K562 (cell line): ENCODE data around the gene MATCAP1. TPM values are rescaled to one million over a fixed set of nuclear protein-coding genes. Genes with fewer than 3 reads are reported as not detected.

Source experiments
- ATAC-seq: fragments of 200-7000 bp; cut with Tn5 transposase; 3 replicates; pipeline ENCODE4 v1.9.1; 2020; ENCODE audit warnings: moderate library complexity
- BruUV-seq: library from RNA; stranded (reverse); fragments of 400-500 nt; replicated peaks from 2 replicates; lab custom pipeline; 2021; lab: Mats Ljungman, UMichigan
- CTCF ChIA-PET: fragments of 300-600 bp; formaldehyde crosslinking; extraction: SDS; loops from one replicate; lab custom pipeline; 2021; ENCODE audit warnings: low intra/inter-chr PET ratio; lab: Yijun Ruan, JAX
- POLR2A ChIA-PET: fragments of 300-600, 350-650 bp; sonication (Branson Sonifier 250); formaldehyde crosslinking; extraction: SDS; loops from one replicate; lab custom pipeline; 2021; ENCODE audit warnings: antibody characterized with exemption, inconsistent platforms; lab: Yijun Ruan, JAX
- DNase-seq, 4 experiments: peaks; one replicate each; pipeline versions ENCODE4 v3.0.0 to v3.0.0-alpha.2; 2011 to 2018; ENCODE audit warnings: low spot score in 3 of 4, mixed read lengths in 3 of 4; ENCODE audit errors: extremely low read depth in 1 of 4
- FAIRE-seq: peaks from 2 replicates; lab custom pipeline; 2011; peaks lifted over from hg19 to GRCh38; lab: Jason Lieb, UNC
- H2AFZ ChIP-seq: 2 replicates; pipeline ENCODE4 v1.6.0; 2011; ENCODE audit warnings: low read depth, low read length, control low read depth, inconsistent platforms
- H3K27ac ChIP-seq: fragments of 200-600 bp; 3 replicates; pipeline ENCODE4 v1.8.0; 2011; ENCODE audit warnings: low read depth, mild to moderate bottlenecking, control low read depth, inconsistent platforms, low read length, moderate library complexity, mixed read lengths; ENCODE audit errors: extremely low read depth
- H3K27me3 ChIP-seq, 2 experiments: fragments of 300-600 bp in 1 of 2; 2 replicates in 1 of 2; 3 replicates in 1 of 2; pipeline versions ENCODE4 v1.6.0 to v1.8.0; 2011; ENCODE audit warnings: inconsistent platforms in 2 of 2, low read length in 2 of 2, mild to moderate bottlenecking in 1 of 2, mixed read lengths in 1 of 2, moderate library complexity in 1 of 2; ENCODE audit not compliant: control insufficient read depth in 2 of 2, insufficient read depth in 2 of 2
- H3K36me3 ChIP-seq: fragments of 300-600 bp; 3 replicates; pipeline ENCODE4 v1.8.0; 2011; ENCODE audit warnings: mild to moderate bottlenecking, low read length, inconsistent platforms; ENCODE audit not compliant: control insufficient read depth, insufficient read depth
- H3K4me1 ChIP-seq, 2 experiments: fragments of 200-600 bp in 1 of 2; replicated peaks in 1 of 2; 2 replicates in 1 of 2; 3 replicates in 1 of 2; pipeline versions ENCODE4 v1.5.1 to v1.8.0; 2011; ENCODE audit warnings: inconsistent platforms in 2 of 2, low read length in 2 of 2, mild to moderate bottlenecking in 1 of 2, mixed read lengths in 1 of 2, moderate library complexity in 1 of 2; ENCODE audit not compliant: control insufficient read depth in 2 of 2, insufficient read depth in 2 of 2
- H3K4me2 ChIP-seq: 2 replicates; pipeline ENCODE4 v1.6.1; 2011; ENCODE audit warnings: low read length, control low read depth, inconsistent platforms, mixed read lengths; ENCODE audit not compliant: insufficient read depth
- H3K4me3 ChIP-seq: fragments of 200-600 bp; sonication (generic), shearing (Covaris generic); 2 replicates; pipeline ENCODE4 v1.5.1; 2016; ENCODE audit warnings: control low read depth, inconsistent platforms
- H3K79me2 ChIP-seq: fragments of 200-600 bp; 3 replicates; pipeline ENCODE4 v1.8.0; 2011; ENCODE audit warnings: low read length, inconsistent platforms; ENCODE audit not compliant: control insufficient read depth, insufficient read depth
- H3K9ac ChIP-seq, 2 experiments: 2 replicates each; pipeline versions ENCODE4 v1.6.0 to v1.6.1; 2011; ENCODE audit warnings: low read depth in 2 of 2, low read length in 2 of 2, control low read depth in 1 of 2, inconsistent platforms in 1 of 2, mild to moderate bottlenecking in 1 of 2, mixed read lengths in 1 of 2; ENCODE audit not compliant: insufficient read depth in 1 of 2
- H3K9me1 ChIP-seq: one replicate; pipeline ENCODE4 v1.6.0; 2011; ENCODE audit warnings: inconsistent platforms, mild to moderate bottlenecking, low read length, moderate library complexity; ENCODE audit not compliant: control insufficient read depth, insufficient read depth
- H3K9me3 ChIP-seq: replicated peaks from 2 replicates; pipeline ENCODE4 v1.5.1; 2011; ENCODE audit warnings: low read depth, low read length, inconsistent platforms; ENCODE audit not compliant: control insufficient read depth, insufficient read depth
- H4K20me1 ChIP-seq: replicated peaks from 2 replicates; pipeline ENCODE4 v1.6.1; 2011; ENCODE audit warnings: low read length, inconsistent platforms, mixed read lengths; ENCODE audit not compliant: control insufficient read depth, insufficient read depth
- ATF4 ChIP-seq: fragments of 450-650 bp; formaldehyde crosslinking; IDR thresholded peaks from 2 replicates; pipeline ENCODE4 v1.4.0; 2022; ENCODE audit warnings: mild to moderate bottlenecking, moderate library complexity
- ATF7 ChIP-seq: fragments of 450-650 bp; IDR thresholded peaks from 2 replicates; pipeline ENCODE4 v1.7.1; 2014; ENCODE audit warnings: mild to moderate bottlenecking, moderate library complexity
- CREB5 ChIP-seq: fragments of 250-450 bp; sonication (Bioruptor Pico); IDR thresholded peaks from 2 replicates; pipeline ENCODE4 v1.5.0; 2020; ENCODE audit warnings: mild to moderate bottlenecking
- DMBX1 ChIP-seq: fragments of 250-450 bp; sonication (Bioruptor Pico); IDR thresholded peaks from 2 replicates; pipeline ENCODE4 v1.8.0; 2022; ENCODE audit warnings: inconsistent platforms, mild to moderate bottlenecking, moderate library complexity, borderline replicate concordance
- DPF2 ChIP-seq: fragments of 450-650 bp; IDR thresholded peaks from 2 replicates; pipeline ENCODE4 v1.6.1; 2016
- HDGF ChIP-seq: fragments of 450-650 bp; IDR thresholded peaks from 2 replicates; pipeline ENCODE4 v1.6.1; 2016
- POLR2A ChIP-seq: fragments of 450-650 bp; conservative IDR thresholded peaks from 2 replicates; pipeline ENCODE4 v1.6.1; 2016
- SMAD4 ChIP-seq: fragments of 250-450 bp; sonication (Bioruptor Pico); conservative IDR thresholded peaks from 2 replicates; pipeline ENCODE4 v1.8.0; 2021; ENCODE audit warnings: inconsistent platforms, mild to moderate bottlenecking, moderate library complexity
- TEAD2 ChIP-seq: fragments of 450-650 bp; IDR thresholded peaks from 2 replicates; pipeline ENCODE4 v1.6.1; 2016; ENCODE audit warnings: missing genetic modification characterization, control low read depth, missing compliant biosample characterization
- TFAP4 ChIP-seq: sonication (generic); formaldehyde crosslinking; IDR thresholded peaks from 2 replicates; pipeline ENCODE4 v1.8.0; 2022; ENCODE audit warnings: missing genetic modification reagents, mild to moderate bottlenecking, moderate library complexity, borderline replicate concordance
- ZFP91 ChIP-seq: sonication (generic); formaldehyde crosslinking; IDR thresholded peaks from 2 replicates; pipeline ENCODE4 v1.8.0; 2022; ENCODE audit warnings: mild to moderate bottlenecking, missing genetic modification reagents
- ZMIZ1 ChIP-seq, 2 experiments: fragments of 150-350 bp in 1 of 2; IDR thresholded peaks; 2 replicates each; pipeline ENCODE4 v1.6.1; 2012 to 2016; ENCODE audit warnings: low read depth in 2 of 2, low read length in 2 of 2, mild to moderate bottlenecking in 1 of 2, moderate library complexity in 1 of 2
- ZNF785 ChIP-seq: fragments of 250-450 bp; sonication (Bioruptor Pico); IDR thresholded peaks from 2 replicates; pipeline ENCODE4 v1.4.0; 2020; ENCODE audit warnings: mild to moderate bottlenecking
- WGBS: fragments of 100-300 bp; shearing (Covaris generic); methylation state at CpG from one replicate; pipeline ENCODE4 v1.1.6; 2016; ENCODE audit warnings: low coverage, mixed read lengths; ENCODE audit not compliant: insufficient coverage; ENCODE audit errors: missing lambda C conversion rate; 5-methylcytosine and 5-hydroxymethylcytosine counted together
- in situ Hi-C: fragments of 300-500 bp; cut with MboI; formaldehyde crosslinking; loops from 4 replicates; pipeline ENCODE4 v1.15.0; 2018; ENCODE audit warnings: inconsistent platforms, mixed read lengths
- intact Hi-C: fragments of 100-400 bp; cut with micrococcal nuclease; formaldehyde crosslinking; loops from 2 replicates; pipeline ENCODE4 v1.14.2; 2022
- polyA plus RNA-seq, 8 experiments: library from polyadenylated mRNA; depleted of rRNA in 4 of 8; stranded (reverse) in 5 of 8; unstranded in 3 of 8; fragments of >200 nt; fragmentation: Nextera tagmentation in 2 of 8; fragmentation: Illumina TruSeq in 1 of 8; extraction: Ambion mirVana in 2 of 8; extraction: Trizol in 1 of 8; gene quantifications; 2 replicates each; pipeline versions ENCODE4 v1.2.1 to v1.2.3, GENCODE V29; 2011 to 2014; ENCODE audit warnings: inconsistent platforms in 1 of 8, missing spikeins in 1 of 8
- total RNA-seq, 7 experiments: library from RNA; depleted of rRNA in 6 of 7; stranded (reverse); fragments of >200 nt in 6 of 7; fragmentation: Illumina TruSeq in 2 of 7; extraction: Trizol in 2 of 7; gene quantifications; 2 replicates each; pipeline versions ENCODE4 v1.2.1 to v1.2.3, GENCODE V29; 2011 to 2021; ENCODE audit warnings: low replicate concordance in 1 of 7

The MATCAP1 gene
- total and polyA plus RNA-seq, 9 of the 15 experiments (the other 6 are each of a cell fraction or from before 2014, with no cell fraction given), result 3.4 to 20.5 (median 10.3) TPM

- in situ Hi-C loops (loop anchor here (25.0 kb wide), 1 partner anchor 209 kb away; the partner anchor contains the start of gene CES3), intact Hi-C loops (no loop called here)
- BruUV-seq, result TSS peak; percentile 31
- peak; percentile 35; the same call in 1 of the 2 replicates for TF ChIP-seq ATF4
- TF ChIP-seq ATF7, result 0 out of 2 replicates have a peak, but pooled peaks have one; percentile 15
- TF ChIP-seq TEAD2 (tag), result no peak
- no peak for TF ChIP-seq DMBX1
- peak; percentile 32; the same call in 1 of the 2 replicates for TF ChIP-seq POLR2A
- TF ChIP-seq ZMIZ1 (IDR thresholded peaks at IDR 0.05; ENCODE audit: low read depth in 2 of 2, low read length in 2 of 2), result no peak
- peak; percentile 76 for TF ChIP-seq TFAP4 (CRISPR knock-in tag)
- no peak for TF ChIP-seq ZNF785
- TF ChIP-seq SMAD4 (CRISPR knock-in tag), result peak; percentile 63; the same call in 1 of the 2 replicates
- no peak for TF ChIP-seq DPF2
- 0 out of 2 replicates have a peak, but pooled peaks have one; percentile 31 for TF ChIP-seq ZFP91 (CRISPR knock-in tag)
- TF ChIP-seq CREB5 (CRISPR knock-in tag), result no peak
- 0 out of 2 replicates have a peak, but pooled peaks have one; percentile 78 for TF ChIP-seq HDGF
Observed at GRCh38 chr16:67170949-67171649, 12.7 kb downstream of the MATCAP1 start.

More at GRCh38 chr16:67170949-67171649, 12.7 kb downstream of the MATCAP1 start:
- H3K9me1 ChIP-seq, result no peaks in the 10 kb centered on the region
- 47% methylated on average over 14 of the region's 14 CpGs for WGBS
- FAIRE-seq (peak; percentile 91), DNase-seq (peak in 1 of 4 experiments; percentile 34), ATAC-seq (peak; percentile 60)
- ChIA-PET POLR2A (interaction anchor here (0.5 kb wide), 1 partner anchor 610 kb away, joined by 3 read pairs; no protein-coding TSS in a partner anchor), CTCF (no interaction called here)
- peaks cover 8% of the 10 kb centered on the region; the same call in 2 of the 3 replicates for H3K36me3 ChIP-seq
- no peaks in the 10 kb centered on the region for H3K79me2 ChIP-seq
- H3K4me3 ChIP-seq, result peak overlapping the region; percentile 36
- H2AFZ ChIP-seq, result peak overlapping the region; percentile 60
- peak overlapping the region; percentile 79 for H3K4me2 ChIP-seq
- no peaks in the 10 kb centered on the region for H4K20me1 ChIP-seq
- peak overlapping the region; percentile 44 to 85 for H3K9ac ChIP-seq
- H3K4me1 ChIP-seq, result peaks cover 20 to 55% of the 10 kb centered on the region in 2 experiments; a peak in 4 of 5 replicates
- H3K27me3 ChIP-seq, result no peaks in the 10 kb centered on the region
- no peaks in the 10 kb centered on the region for H3K9me3 ChIP-seq
- H3K27ac ChIP-seq, result peak overlapping the region; percentile 68
